Panc1 (cell line): ENCODE results near the gene POLE4. TPM values are rescaled to one million over a fixed set of nuclear protein-coding genes. Genes with fewer than 3 reads are reported as not detected.
A peak's percentile ranks its signal among the peaks of the same experiment; 100 is the strongest.

ENCODE experiments used
- ATAC-seq: fragments of 200-7000 bp; cut with Tn5 transposase; 2 replicates; pipeline ENCODE4 v1.9.1; 2020; ENCODE audit warnings: mild to moderate bottlenecking, moderate library complexity
- BruUV-seq: library from RNA; stranded (reverse); fragments of 400-500 nt; replicated peaks from 2 replicates; lab custom pipeline; 2021; lab: Mats Ljungman, UMichigan
- CTCF ChIA-PET: fragments of 300-600 bp; sonication (Branson Sonifier 250); formaldehyde crosslinking; loops from one replicate; lab custom pipeline; 2022; ENCODE audit warnings: antibody characterized with exemption; lab: Charles Lee
- POLR2A ChIA-PET: fragments of 300-600 bp; sonication (Branson Sonifier 250); formaldehyde crosslinking; loops from one replicate; lab custom pipeline; 2022; ENCODE audit warnings: antibody characterized with exemption; lab: Charles Lee
- DNase-seq: peaks from one replicate; pipeline ENCODE4 v3.0.0-alpha.2; 2010; ENCODE audit warnings: low read depth, low spot score
- H3K27ac ChIP-seq: 2 replicates; pipeline ENCODE4 v1.5.1; 2011; ENCODE audit warnings: mild to moderate bottlenecking, low read length, inconsistent platforms
- H3K27me3 ChIP-seq: fragments of 200-500 bp; sonication (Bioruptor generic); 2 replicates; pipeline ENCODE4 v1.6.0; 2014; ENCODE audit warnings: low read length, inconsistent platforms; ENCODE audit not compliant: control insufficient read depth, insufficient read depth
- H3K36me3 ChIP-seq: fragments of 200-500 bp; sonication (Bioruptor generic); 2 replicates; pipeline ENCODE4 v1.5.1; 2014; ENCODE audit warnings: inconsistent platforms, mild to moderate bottlenecking, low read length, moderate library complexity; ENCODE audit not compliant: control insufficient read depth, insufficient read depth
- H3K4me1 ChIP-seq: 2 replicates; pipeline ENCODE4 v1.5.1; 2011; ENCODE audit warnings: inconsistent platforms, mild to moderate bottlenecking, low read length, moderate library complexity; ENCODE audit not compliant: control insufficient read depth, insufficient read depth
- H3K4me3 ChIP-seq, 2 experiments: 2 replicates each; pipeline ENCODE4 v1.5.1; 2011 to 2012; ENCODE audit warnings: low read depth in 2 of 2, low read length in 2 of 2, mild to moderate bottlenecking in 2 of 2, inconsistent platforms in 1 of 2, moderate library complexity in 1 of 2
- H3K9me3 ChIP-seq: fragments of 200-500 bp; sonication (Bioruptor generic); 2 replicates; pipeline ENCODE4 v1.5.1; 2014; ENCODE audit warnings: low read depth, mild to moderate bottlenecking, inconsistent platforms, low read length, moderate library complexity; ENCODE audit not compliant: control insufficient read depth, insufficient read depth
- CTCF ChIP-seq: fragments of 450-650 bp; IDR thresholded peaks from 2 replicates; pipeline ENCODE4 v1.5.1; 2017; ENCODE audit warnings: mild to moderate bottlenecking
- POLR2AphosphoS5 ChIP-seq: IDR thresholded peaks from 2 replicates; pipeline ENCODE4 v1.6.1; 2012; ENCODE audit warnings: mild to moderate bottlenecking, low read depth, low read length, moderate library complexity
- REST ChIP-seq, 2 experiments: IDR thresholded peaks; 2 replicates each; pipeline ENCODE4 v1.6.1; 2011 to 2012; ENCODE audit warnings: low read depth in 2 of 2, control low read depth in 1 of 2, low read length in 1 of 2, mild to moderate bottlenecking in 1 of 2, moderate library complexity in 1 of 2; ENCODE audit not compliant: insufficient read depth in 1 of 2
- SIN3A ChIP-seq: IDR thresholded peaks from 2 replicates; pipeline ENCODE4 v1.6.1; 2012; ENCODE audit warnings: low read depth, mild to moderate bottlenecking, low read length, moderate library complexity, borderline replicate concordance; ENCODE audit not compliant: insufficient read depth
- TCF7L2 ChIP-seq: IDR thresholded peaks from 2 replicates; pipeline ENCODE4 v1.6.1; 2011; ENCODE audit warnings: mild to moderate bottlenecking, low read depth, low read length, inconsistent platforms
- in situ Hi-C: cut with HindIII; loops from 2 replicates; pipeline ENCODE4 v1.10.0; 2016; ENCODE audit warnings: low sequenced_read_pairs, low pct_unique_long_range_greater_than_20kb
- intact Hi-C: fragments of 100-400 bp; cut with micrococcal nuclease; formaldehyde crosslinking; loops from one replicate; pipeline ENCODE4 v1.10.0; 2022; ENCODE audit not compliant: unreplicated experiment
- total RNA-seq: library from RNA; stranded (reverse); gene quantifications from one replicate; pipeline ENCODE4 v1.2.1, GENCODE V29; 2021; ENCODE audit not compliant: unreplicated experiment

POLE4 gene
- total RNA-seq, 1 experiment from 2014 or later = 103 TPM

GRCh38 chr2:75010571-75010970 lies 52.1 kb downstream of the POLE4 start:
- intact Hi-C loops = no loop called here
- DNase-seq = no peak
- ChIA-PET POLR2A (no interaction called here), CTCF (no interaction called here)
- TF ChIP-seq REST (IDR thresholded peaks at IDR 0.05; ENCODE audit: insufficient read depth in 1 of 2, low read depth in 2 of 2, low read length in 1 of 2) (no peak), POLR2AphosphoS5 (no peak), TCF7L2 (no peak), CTCF (no peak)
- in situ Hi-C loops = no loop called here
- BruUV-seq = no TSS peak
- Histone ChIP-seq H3K9me3 (no peaks in the 10 kb centered on the region), H3K4me3 (no peak overlapping the region), H3K36me3 (no peaks in the 10 kb centered on the region), H3K4me1 (no peaks in the 10 kb centered on the region), H3K27ac (no peak overlapping the region), H3K27me3 (no peaks in the 10 kb centered on the region)
- no peak for ATAC-seq

GRCh38 chr2:75012080-75012479 lies 53.6 kb downstream of the POLE4 start:
- no peaks in the 10 kb centered on the region for H3K4me1 ChIP-seq
- no peaks in the 10 kb centered on the region for H3K9me3 ChIP-seq
- H3K27ac ChIP-seq = no peak overlapping the region
- H3K36me3 ChIP-seq = no peaks in the 10 kb centered on the region
- intact Hi-C loops (no loop called here), in situ Hi-C loops (no loop called here)
- BruUV-seq = no TSS peak
- H3K4me3 ChIP-seq = no peak overlapping the region
- ChIA-PET CTCF (no interaction called here), POLR2A (no interaction called here)
- DNase-seq (no peak), ATAC-seq (peak; percentile 34; the same call in 1 of the 2 replicates)
- no peaks in the 10 kb centered on the region for H3K27me3 ChIP-seq
- no peak for TF ChIP-seq TCF7L2
- TF ChIP-seq SIN3A = no peak
- TF ChIP-seq CTCF = no peak
- no peak for TF ChIP-seq POLR2AphosphoS5
- TF ChIP-seq REST (IDR thresholded peaks at IDR 0.05; ENCODE audit: insufficient read depth in 1 of 2, low read depth in 2 of 2, low read length in 1 of 2) = no peak
